ENCODE data around the gene ZNF879.

- no peak for TF ChIP-seq EZH2 (IDR thresholded peaks at IDR 0.05; ENCODE audit: borderline replicate concordance, low read depth, low read length, poor library complexity, severe bottlenecking)
- TF ChIP-seq CTCF (conservative IDR thresholded peaks at IDR 0.05; ENCODE audit: low read depth, low read length) = 0 out of 2 replicates have a peak, but pooled peaks have one; percentile 22
Observed at GRCh38 chr5:179008667-179009066, 14.9 kb upstream of the ZNF879 start.

All from A673 (cell line).